Panc1 (cell line): Measurements from ENCODE around the gene BDH1.
"Not testable (repeated sequence)": the region's sequence is repeated elsewhere in the genome, so short reads cannot be mapped to it uniquely, and the experiment has no call there.

Experiments used
- POLR2AphosphoS5 ChIP-seq: IDR thresholded peaks from 2 replicates; pipeline ENCODE4 v1.6.1; 2012; ENCODE audit warnings: mild to moderate bottlenecking, low read depth, low read length, moderate library complexity
- REST ChIP-seq, 2 experiments: IDR thresholded peaks; 2 replicates each; pipeline ENCODE4 v1.6.1; 2011 to 2012; ENCODE audit warnings: low read depth in 2 of 2, control low read depth in 1 of 2, low read length in 1 of 2, mild to moderate bottlenecking in 1 of 2, moderate library complexity in 1 of 2; ENCODE audit not compliant: insufficient read depth in 1 of 2
- SIN3A ChIP-seq: IDR thresholded peaks from 2 replicates; pipeline ENCODE4 v1.6.1; 2012; ENCODE audit warnings: low read depth, mild to moderate bottlenecking, low read length, moderate library complexity, borderline replicate concordance; ENCODE audit not compliant: insufficient read depth
- TCF7L2 ChIP-seq: IDR thresholded peaks from 2 replicates; pipeline ENCODE4 v1.6.1; 2011; ENCODE audit warnings: mild to moderate bottlenecking, low read depth, low read length, inconsistent platforms
- TF ChIP-seq, protein P1 (sequence below): fragments of 450-650 bp; IDR thresholded peaks from 2 replicates; pipeline ENCODE4 v1.5.1; 2017; ENCODE audit warnings: mild to moderate bottlenecking

- TF ChIP-seq POLR2AphosphoS5; TCF7L2; SIN3A; REST (IDR thresholded peaks at IDR 0.05; ENCODE audit: insufficient read depth in 1 of 2, low read depth in 2 of 2, low read length in 1 of 2): not testable (repeated sequence)
- TF ChIP-seq, protein P1, sequence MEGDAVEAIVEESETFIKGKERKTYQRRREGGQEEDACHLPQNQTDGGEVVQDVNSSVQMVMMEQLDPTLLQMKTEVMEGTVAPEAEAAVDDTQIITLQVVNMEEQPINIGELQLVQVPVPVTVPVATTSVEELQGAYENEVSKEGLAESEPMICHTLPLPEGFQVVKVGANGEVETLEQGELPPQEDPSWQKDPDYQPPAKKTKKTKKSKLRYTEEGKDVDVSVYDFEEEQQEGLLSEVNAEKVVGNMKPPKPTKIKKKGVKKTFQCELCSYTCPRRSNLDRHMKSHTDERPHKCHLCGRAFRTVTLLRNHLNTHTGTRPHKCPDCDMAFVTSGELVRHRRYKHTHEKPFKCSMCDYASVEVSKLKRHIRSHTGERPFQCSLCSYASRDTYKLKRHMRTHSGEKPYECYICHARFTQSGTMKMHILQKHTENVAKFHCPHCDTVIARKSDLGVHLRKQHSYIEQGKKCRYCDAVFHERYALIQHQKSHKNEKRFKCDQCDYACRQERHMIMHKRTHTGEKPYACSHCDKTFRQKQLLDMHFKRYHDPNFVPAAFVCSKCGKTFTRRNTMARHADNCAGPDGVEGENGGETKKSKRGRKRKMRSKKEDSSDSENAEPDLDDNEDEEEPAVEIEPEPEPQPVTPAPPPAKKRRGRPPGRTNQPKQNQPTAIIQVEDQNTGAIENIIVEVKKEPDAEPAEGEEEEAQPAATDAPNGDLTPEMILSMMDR: not testable (repeated sequence)
Measured at GRCh38 chr3:197516890-197517606, 38.7 kb downstream of the BDH1 start.
